Measurements from ENCODE around the gene CDC26. TPM values are rescaled to one million over a fixed set of nuclear protein-coding genes. Genes with fewer than 3 reads are reported as not detected.
"Not testable (repeated sequence)": the region's sequence is repeated elsewhere in the genome, so short reads cannot be mapped to it uniquely, and the experiment has no call there.

CDC26 gene
- total and polyA plus RNA-seq, 2 experiments from 2014 or later, result 39.8 to 77.2 TPM

DNA sequence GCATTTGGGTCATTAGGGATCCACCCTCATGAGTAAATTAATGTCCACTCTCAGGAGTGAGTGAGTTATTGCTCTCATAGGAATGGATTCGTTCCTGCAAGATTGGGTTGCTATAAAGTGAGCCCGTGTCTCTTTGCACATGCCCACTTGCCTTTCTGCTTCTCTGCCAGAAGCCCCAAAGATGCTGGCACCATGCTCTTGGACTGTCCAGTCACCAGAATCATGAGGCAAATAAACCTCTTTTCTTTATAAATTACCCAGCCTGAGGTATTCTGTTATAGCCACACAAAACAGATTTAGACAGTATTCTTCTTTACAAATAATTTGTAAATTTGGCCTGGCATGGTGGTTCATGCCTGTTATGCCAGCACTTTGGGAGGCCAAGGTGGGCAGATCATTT, 24.6 kb downstream of the CDC26 start:
- Histone ChIP-seq H3K4me3 (no peak overlapping the region), H3K27me3 (no peaks in the 10 kb centered on the region), H3K27ac (no peak overlapping the region), H4K20me1 (ENCODE audit: insufficient read depth, poor library complexity, severe bottlenecking) (no peaks in the 10 kb centered on the region), H3K79me2 (peaks cover 15% of the 10 kb centered on the region), H3K4me2 (no peak overlapping the region), H3K36me3 (replicated peaks; ENCODE audit: insufficient read depth, low read depth) (no peaks in the 10 kb centered on the region), H3K9me2 (replicated peaks; ENCODE audit: insufficient read depth) (no peaks in the 10 kb centered on the region), H2AFZ (no peak overlapping the region), H3K9me3 (ENCODE audit: low read depth) (no peaks in the 10 kb centered on the region), H3K4me1 (ENCODE audit: insufficient read depth) (no peaks in the 10 kb centered on the region)
- 100% methylated on average over 2 of the region's 2 CpGs for WGBS (ENCODE audit: low lambda C conversion rate, missing lambda C conversion rate)
- no peak for TF ChIP-seq EZH2 (IDR thresholded peaks at IDR 0.05; ENCODE audit: borderline replicate concordance)
- TF ChIP-seq EZH2phosphoT487 (IDR thresholded peaks at IDR 0.05; ENCODE audit: low read depth, severe bottlenecking, unreplicated experiment), result no peak
- TF ChIP-seq, protein P1, sequence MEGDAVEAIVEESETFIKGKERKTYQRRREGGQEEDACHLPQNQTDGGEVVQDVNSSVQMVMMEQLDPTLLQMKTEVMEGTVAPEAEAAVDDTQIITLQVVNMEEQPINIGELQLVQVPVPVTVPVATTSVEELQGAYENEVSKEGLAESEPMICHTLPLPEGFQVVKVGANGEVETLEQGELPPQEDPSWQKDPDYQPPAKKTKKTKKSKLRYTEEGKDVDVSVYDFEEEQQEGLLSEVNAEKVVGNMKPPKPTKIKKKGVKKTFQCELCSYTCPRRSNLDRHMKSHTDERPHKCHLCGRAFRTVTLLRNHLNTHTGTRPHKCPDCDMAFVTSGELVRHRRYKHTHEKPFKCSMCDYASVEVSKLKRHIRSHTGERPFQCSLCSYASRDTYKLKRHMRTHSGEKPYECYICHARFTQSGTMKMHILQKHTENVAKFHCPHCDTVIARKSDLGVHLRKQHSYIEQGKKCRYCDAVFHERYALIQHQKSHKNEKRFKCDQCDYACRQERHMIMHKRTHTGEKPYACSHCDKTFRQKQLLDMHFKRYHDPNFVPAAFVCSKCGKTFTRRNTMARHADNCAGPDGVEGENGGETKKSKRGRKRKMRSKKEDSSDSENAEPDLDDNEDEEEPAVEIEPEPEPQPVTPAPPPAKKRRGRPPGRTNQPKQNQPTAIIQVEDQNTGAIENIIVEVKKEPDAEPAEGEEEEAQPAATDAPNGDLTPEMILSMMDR (IDR thresholded peaks at IDR 0.05; ENCODE audit: poor library complexity), result no peak
- no peak for DNase-seq (ENCODE audit: low spot score)

DNA sequence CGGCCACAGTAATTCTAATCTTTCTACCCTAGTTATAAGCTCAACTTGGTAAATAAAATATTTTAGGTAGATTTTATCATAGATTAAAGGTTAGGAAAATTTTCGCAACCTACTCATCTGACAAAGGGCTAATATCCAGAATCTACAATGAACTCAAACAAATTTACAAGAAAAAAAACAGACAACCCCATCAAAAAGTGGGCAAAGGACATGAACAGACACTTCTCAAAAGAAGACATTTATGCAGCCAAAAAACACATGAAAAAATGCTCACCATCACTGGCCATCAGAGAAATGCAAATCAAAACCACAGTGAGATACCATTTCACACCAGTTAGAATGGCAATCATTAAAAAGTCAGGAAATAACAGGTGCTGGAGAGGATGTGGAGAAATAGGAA, 25.7 kb downstream of the CDC26 start:
- not testable (repeated sequence) for H3K27me3 ChIP-seq; H2AFZ ChIP-seq; H3K9me2 ChIP-seq (replicated peaks; ENCODE audit: insufficient read depth); H3K4me1 ChIP-seq (ENCODE audit: insufficient read depth); H3K9me3 ChIP-seq (ENCODE audit: low read depth); H4K20me1 ChIP-seq (ENCODE audit: insufficient read depth, poor library complexity, severe bottlenecking); H3K4me2 ChIP-seq; H3K4me3 ChIP-seq; H3K27ac ChIP-seq; H3K36me3 ChIP-seq (replicated peaks; ENCODE audit: insufficient read depth, low read depth); DNase-seq (ENCODE audit: low spot score)
- H3K79me2 ChIP-seq, result peaks cover 13% of the 10 kb centered on the region
- WGBS (ENCODE audit: low lambda C conversion rate, missing lambda C conversion rate), result 96% methylated on average over 2 of the region's 2 CpGs

DNA sequence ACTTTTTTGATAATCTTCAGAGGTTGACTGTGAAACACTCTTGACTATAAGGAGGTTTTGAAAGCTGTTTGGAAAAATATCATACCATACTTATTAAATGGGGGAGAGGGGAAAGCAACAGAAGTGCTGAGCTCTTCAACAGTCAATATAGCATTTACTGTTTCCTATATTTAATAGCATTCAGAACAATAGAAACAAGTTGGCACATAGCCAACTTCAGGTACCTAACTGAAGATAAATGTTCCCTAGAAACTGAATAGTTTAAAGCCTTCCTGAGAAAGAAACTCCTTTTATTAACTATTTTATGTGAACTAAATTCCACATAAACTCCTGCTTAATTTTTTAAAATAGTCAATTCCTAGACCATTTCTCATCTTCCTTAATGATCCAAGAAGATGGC, 27.7 kb downstream of the CDC26 start:
- Histone ChIP-seq H2AFZ (no peak overlapping the region), H3K79me2 (peaks cover 9% of the 10 kb centered on the region), H3K36me3 (replicated peaks; ENCODE audit: insufficient read depth, low read depth) (no peaks in the 10 kb centered on the region), H3K9me3 (ENCODE audit: low read depth) (no peaks in the 10 kb centered on the region), H3K27ac (no peak overlapping the region), H3K4me2 (no peak overlapping the region), H3K27me3 (no peaks in the 10 kb centered on the region), H3K4me1 (ENCODE audit: insufficient read depth) (no peaks in the 10 kb centered on the region), H4K20me1 (ENCODE audit: insufficient read depth, poor library complexity, severe bottlenecking) (no peaks in the 10 kb centered on the region), H3K9me2 (replicated peaks; ENCODE audit: insufficient read depth) (no peaks in the 10 kb centered on the region), H3K4me3 (no peak overlapping the region)
- TF ChIP-seq, protein P1 (IDR thresholded peaks at IDR 0.05; ENCODE audit: poor library complexity), result no peak
- TF ChIP-seq EZH2phosphoT487 (IDR thresholded peaks at IDR 0.05; ENCODE audit: low read depth, severe bottlenecking, unreplicated experiment), result no peak
- TF ChIP-seq EZH2 (IDR thresholded peaks at IDR 0.05; ENCODE audit: borderline replicate concordance), result no peak
- no peak for DNase-seq (ENCODE audit: low spot score)

DNA sequence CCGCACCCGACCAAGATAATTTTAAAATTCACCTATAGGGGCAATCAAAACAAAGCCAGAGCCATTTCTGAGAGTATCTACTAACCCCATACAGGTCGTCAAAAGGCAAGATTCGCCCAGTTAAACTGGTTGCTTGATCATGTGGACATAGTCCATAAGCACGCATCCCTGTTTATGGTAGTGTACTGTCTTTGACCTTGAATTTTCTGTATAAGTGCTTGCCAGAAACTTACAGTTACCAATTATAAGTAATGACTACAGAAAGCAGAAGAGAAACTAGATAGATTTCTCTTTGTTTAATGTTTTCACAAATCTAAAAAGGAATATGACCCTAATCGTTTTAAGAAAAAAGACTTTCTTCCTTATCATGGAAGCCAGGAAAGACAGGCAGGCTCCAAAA, 28.4 kb downstream of the CDC26 start:
- Histone ChIP-seq H3K27ac (no peak overlapping the region), H4K20me1 (ENCODE audit: insufficient read depth, poor library complexity, severe bottlenecking) (no peaks in the 10 kb centered on the region), H3K36me3 (replicated peaks; ENCODE audit: insufficient read depth, low read depth) (no peaks in the 10 kb centered on the region), H3K79me2 (peaks cover 10% of the 10 kb centered on the region), H3K4me2 (no peak overlapping the region), H3K9me2 (replicated peaks; ENCODE audit: insufficient read depth) (no peaks in the 10 kb centered on the region), H3K4me1 (ENCODE audit: insufficient read depth) (no peaks in the 10 kb centered on the region), H2AFZ (no peak overlapping the region), H3K9me3 (ENCODE audit: low read depth) (no peaks in the 10 kb centered on the region), H3K27me3 (no peaks in the 10 kb centered on the region), H3K4me3 (no peak overlapping the region)
- no peak for DNase-seq (ENCODE audit: low spot score)
- WGBS (ENCODE audit: low lambda C conversion rate, missing lambda C conversion rate), result 94% methylated on average over 6 of the region's 6 CpGs
- TF ChIP-seq EZH2 (IDR thresholded peaks at IDR 0.05; ENCODE audit: borderline replicate concordance) (no peak), EZH2phosphoT487 (IDR thresholded peaks at IDR 0.05; ENCODE audit: low read depth, severe bottlenecking, unreplicated experiment) (no peak)

All from hepatocyte (in vitro differentiated cells).